SK-N-SH (cell line): ENCODE results near the gene NEGR1. TPM values are rescaled to one million over a fixed set of nuclear protein-coding genes. Genes with fewer than 3 reads are reported as not detected.
A peak's percentile ranks its signal among the peaks of the same experiment; 100 is the strongest.

Source experiments
- CTCF ChIA-PET: fragments of 300-600, 350-600 bp; formaldehyde crosslinking; extraction: SDS; loops from one replicate; lab custom pipeline; 2021; lab: Yijun Ruan, JAX
- POLR2A ChIA-PET: fragments of 350-600 bp; sonication (Branson Sonifier 250); formaldehyde crosslinking; extraction: SDS; loops from one replicate; lab custom pipeline; 2020; ENCODE audit warnings: antibody characterized with exemption, inconsistent platforms; lab: Yijun Ruan, JAX
- DNase-seq: peaks from one replicate; pipeline ENCODE4 v3.0.0; 2012
- H2AFZ ChIP-seq: fragments of 200-600 bp; sonication (generic); 2 replicates; pipeline ENCODE4 v1.8.1; 2016; ENCODE audit warnings: antibody characterized with exemption, mild to moderate bottlenecking, low read depth
- H3F3A ChIP-seq: fragments of 200-600 bp; sonication (generic); replicated peaks from 2 replicates; pipeline ENCODE3; 2016; ENCODE audit warnings: antibody characterized with exemption, mild to moderate bottlenecking; ENCODE audit not compliant: insufficient read depth
- H3K27ac ChIP-seq, 2 experiments: fragments of 200-500 bp in 1 of 2; fragments of 200-600 bp in 1 of 2; sonication (Bioruptor generic) in 1 of 2; sonication (generic), shearing (Covaris generic) in 1 of 2; 2 replicates each; pipeline versions ENCODE4 v1.5.1 to v1.6.1; 2014 to 2016; ENCODE audit warnings: low read depth in 2 of 2, inconsistent platforms in 1 of 2, low read length in 1 of 2, mild to moderate bottlenecking in 1 of 2, mixed read lengths in 1 of 2
- H3K27me3 ChIP-seq: fragments of 200-600 bp; sonication (generic), shearing (Covaris generic); 2 replicates; pipeline ENCODE4 v1.6.1; 2016; ENCODE audit warnings: mixed run types; ENCODE audit not compliant: insufficient read depth
- H3K36me3 ChIP-seq, 2 experiments: fragments of 200-500 bp in 1 of 2; fragments of 200-600 bp in 1 of 2; sonication (Bioruptor generic) in 1 of 2; sonication (generic) in 1 of 2; replicated peaks in 1 of 2; 2 replicates each; pipeline versions ENCODE3 to v1.5.1; 2014 to 2016; ENCODE audit warnings: low read length in 1 of 2, mild to moderate bottlenecking in 1 of 2; ENCODE audit not compliant: insufficient read depth in 2 of 2, control insufficient read depth in 1 of 2
- H3K4me1 ChIP-seq, 2 experiments: fragments of 200-500 bp in 1 of 2; fragments of 200-600 bp in 1 of 2; sonication (Bioruptor generic) in 1 of 2; sonication (generic), shearing (Covaris generic) in 1 of 2; 2 replicates each; pipeline versions ENCODE4 v1.5.1 to v1.6.1; 2014 to 2016; ENCODE audit warnings: low read depth in 1 of 2, low read length in 1 of 2, mixed run types in 1 of 2; ENCODE audit not compliant: insufficient read depth in 2 of 2, control insufficient read depth in 1 of 2
- H3K4me2 ChIP-seq: fragments of 200-600 bp; sonication (generic), shearing (Covaris generic); 2 replicates; pipeline ENCODE4 v1.6.1; 2017; ENCODE audit warnings: mixed run types
- H3K4me3 ChIP-seq, 2 experiments: fragments of 200-500 bp in 1 of 2; fragments of 200-600 bp in 1 of 2; sonication (Bioruptor generic) in 1 of 2; sonication (generic), shearing (Covaris generic) in 1 of 2; 2 replicates each; pipeline versions ENCODE4 v1.5.1 to v1.8.1; 2014 to 2016; ENCODE audit warnings: low read depth in 2 of 2, inconsistent platforms in 1 of 2, low read length in 1 of 2, mild to moderate bottlenecking in 1 of 2, mixed read lengths in 1 of 2, moderate library complexity in 1 of 2
- H3K79me2 ChIP-seq: fragments of 200-600 bp; sonication (generic); 2 replicates; pipeline ENCODE4 v1.8.1; 2017; ENCODE audit warnings: mild to moderate bottlenecking; ENCODE audit not compliant: insufficient read depth
- H3K9ac ChIP-seq: fragments of 200-600 bp; sonication (generic); 2 replicates; pipeline ENCODE4 v1.6.1; 2017; ENCODE audit warnings: mixed run types
- H3K9me2 ChIP-seq: fragments of 200-600 bp; sonication (generic); 2 replicates; pipeline ENCODE4 v1.6.1; 2017; ENCODE audit warnings: mixed run types
- H3K9me3 ChIP-seq: fragments of 200-600 bp; sonication (generic); 2 replicates; pipeline ENCODE4 v1.6.1; 2017; ENCODE audit warnings: mixed run types, mild to moderate bottlenecking, moderate library complexity
- H4K20me1 ChIP-seq: fragments of 200-600 bp; sonication (generic); 2 replicates; pipeline ENCODE4 v1.6.1; 2017; ENCODE audit warnings: mild to moderate bottlenecking, mixed run types; ENCODE audit not compliant: insufficient read depth
- EP300 ChIP-seq, 2 experiments: IDR thresholded peaks; 2 replicates each; pipeline versions ENCODE4 v1.4.0 to v1.6.1; 2012; ENCODE audit warnings: borderline replicate concordance in 1 of 2, low read depth in 1 of 2, low read length in 1 of 2
- EZH2phosphoT487 ChIP-seq: fragments of 200-600 bp; sonication (generic); IDR thresholded peaks from 2 replicates; pipeline ENCODE4 v1.6.1; 2017; ENCODE audit warnings: low read depth, mixed run types, mild to moderate bottlenecking, antibody characterized with exemption, moderate library complexity, borderline replicate concordance
- FOXJ3 ChIP-seq: sonication (generic); formaldehyde crosslinking; IDR thresholded peaks from 2 replicates; pipeline ENCODE4 v1.5.1; 2020; ENCODE audit warnings: mild to moderate bottlenecking, missing genetic modification reagents
- GABPA ChIP-seq: IDR thresholded peaks from 2 replicates; pipeline ENCODE4 v1.4.0; 2012; ENCODE audit warnings: low read depth, mild to moderate bottlenecking
- NFIC ChIP-seq: IDR thresholded peaks from 2 replicates; pipeline ENCODE4 v1.4.0; 2012; ENCODE audit warnings: borderline replicate concordance
- NRF1 ChIP-seq: IDR thresholded peaks from 2 replicates; pipeline ENCODE4 v1.6.1; 2012; ENCODE audit warnings: low read depth, mild to moderate bottlenecking, low read length
- POLR2AphosphoS5 ChIP-seq: IDR thresholded peaks from 2 replicates; pipeline ENCODE4 v1.6.1; 2012; ENCODE audit warnings: low read depth, low read length
- RCOR1 ChIP-seq: fragments of 150-350 bp; IDR thresholded peaks from 2 replicates; pipeline ENCODE4 v1.6.1; 2017; ENCODE audit warnings: antibody characterized with exemption, low read length
- RFX5 ChIP-seq: IDR thresholded peaks from 2 replicates; pipeline ENCODE4 v1.6.1; 2012; ENCODE audit warnings: mild to moderate bottlenecking, improper control_type of control experiment, low read length
- RXRA ChIP-seq: IDR thresholded peaks from 2 replicates; pipeline ENCODE4 v1.4.0; 2012; ENCODE audit warnings: low read depth, mild to moderate bottlenecking, borderline replicate concordance
- TAF1 ChIP-seq: IDR thresholded peaks from 2 replicates; pipeline ENCODE4 v1.6.1; 2012; ENCODE audit warnings: low read depth, mild to moderate bottlenecking, low read length, moderate library complexity, borderline replicate concordance
- TEAD4 ChIP-seq: IDR thresholded peaks from 2 replicates; pipeline ENCODE4 v1.4.0; 2012; ENCODE audit warnings: mild to moderate bottlenecking, borderline replicate concordance; ENCODE audit not compliant: insufficient read depth
- YY1 ChIP-seq: IDR thresholded peaks from 2 replicates; pipeline ENCODE4 v1.4.0; 2012; ENCODE audit warnings: low read depth, mild to moderate bottlenecking
- WGBS: methylation state at CpG from one replicate; pipeline ENCODE4 v1.1.6; 2017; ENCODE audit warnings: low lambda C conversion rate; 5-methylcytosine and 5-hydroxymethylcytosine counted together
- polyA plus RNA-seq, 3 experiments: library from polyadenylated mRNA; depleted of rRNA; stranded (reverse); fragments of >200 nt; gene quantifications; 2 replicates each; pipeline ENCODE4 v1.2.3, GENCODE V29; 2012
- TF ChIP-seq, protein P1 (sequence below): fragments of 200-600 bp; sonication (generic); IDR thresholded peaks from 2 replicates; pipeline ENCODE4 v1.6.1; 2017; ENCODE audit warnings: antibody characterized with exemption, mild to moderate bottlenecking, moderate library complexity
- TF ChIP-seq, protein P2 (sequence below): IDR thresholded peaks from 2 replicates; pipeline ENCODE4 v1.4.0; 2012; ENCODE audit warnings: low read depth, borderline replicate concordance
- TF ChIP-seq, protein P3 (sequence below): fragments of 150-350 bp; IDR thresholded peaks from 2 replicates; pipeline ENCODE4 v1.6.1; 2016; ENCODE audit warnings: mild to moderate bottlenecking, low read depth, low read length
- TF ChIP-seq, protein P4 (sequence below): IDR thresholded peaks from 2 replicates; pipeline ENCODE4 v1.4.0; 2012; ENCODE audit warnings: low read depth

The NEGR1 gene
- polyA plus RNA-seq, 1 of the 3 experiments (the other 2 are of a cell fraction), result 0.21 TPM

DNA sequence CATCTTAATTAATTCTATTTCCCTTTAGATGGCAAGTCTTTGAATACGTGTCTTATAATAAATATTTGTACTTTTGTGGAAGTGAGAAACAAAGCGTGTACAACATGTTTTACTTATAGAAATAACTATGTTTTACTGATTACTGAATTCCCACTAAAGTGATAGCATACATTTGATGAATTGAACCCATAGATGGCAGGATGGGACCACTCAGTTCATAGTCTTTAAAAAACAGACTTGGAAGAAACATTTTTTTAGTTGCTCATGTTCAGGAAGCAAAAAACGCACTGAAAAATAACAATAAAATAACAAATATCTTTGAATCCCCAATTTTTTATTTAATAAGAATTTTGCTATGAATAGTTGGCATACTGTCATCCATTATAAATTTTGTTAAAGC lies 694.4 kb downstream of the NEGR1 start (continued):
- TF ChIP-seq, protein P1, sequence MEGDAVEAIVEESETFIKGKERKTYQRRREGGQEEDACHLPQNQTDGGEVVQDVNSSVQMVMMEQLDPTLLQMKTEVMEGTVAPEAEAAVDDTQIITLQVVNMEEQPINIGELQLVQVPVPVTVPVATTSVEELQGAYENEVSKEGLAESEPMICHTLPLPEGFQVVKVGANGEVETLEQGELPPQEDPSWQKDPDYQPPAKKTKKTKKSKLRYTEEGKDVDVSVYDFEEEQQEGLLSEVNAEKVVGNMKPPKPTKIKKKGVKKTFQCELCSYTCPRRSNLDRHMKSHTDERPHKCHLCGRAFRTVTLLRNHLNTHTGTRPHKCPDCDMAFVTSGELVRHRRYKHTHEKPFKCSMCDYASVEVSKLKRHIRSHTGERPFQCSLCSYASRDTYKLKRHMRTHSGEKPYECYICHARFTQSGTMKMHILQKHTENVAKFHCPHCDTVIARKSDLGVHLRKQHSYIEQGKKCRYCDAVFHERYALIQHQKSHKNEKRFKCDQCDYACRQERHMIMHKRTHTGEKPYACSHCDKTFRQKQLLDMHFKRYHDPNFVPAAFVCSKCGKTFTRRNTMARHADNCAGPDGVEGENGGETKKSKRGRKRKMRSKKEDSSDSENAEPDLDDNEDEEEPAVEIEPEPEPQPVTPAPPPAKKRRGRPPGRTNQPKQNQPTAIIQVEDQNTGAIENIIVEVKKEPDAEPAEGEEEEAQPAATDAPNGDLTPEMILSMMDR, result peak; percentile 48
- TF ChIP-seq TAF1 (no peak), FOXJ3 (CRISPR knock-in tag) (no peak), RCOR1 (no peak), RFX5 (no peak)
- TF ChIP-seq, protein P2, sequence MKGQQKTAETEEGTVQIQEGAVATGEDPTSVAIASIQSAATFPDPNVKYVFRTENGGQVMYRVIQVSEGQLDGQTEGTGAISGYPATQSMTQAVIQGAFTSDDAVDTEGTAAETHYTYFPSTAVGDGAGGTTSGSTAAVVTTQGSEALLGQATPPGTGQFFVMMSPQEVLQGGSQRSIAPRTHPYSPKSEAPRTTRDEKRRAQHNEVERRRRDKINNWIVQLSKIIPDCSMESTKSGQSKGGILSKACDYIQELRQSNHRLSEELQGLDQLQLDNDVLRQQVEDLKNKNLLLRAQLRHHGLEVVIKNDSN, result no peak
- TF ChIP-seq, protein P3, sequence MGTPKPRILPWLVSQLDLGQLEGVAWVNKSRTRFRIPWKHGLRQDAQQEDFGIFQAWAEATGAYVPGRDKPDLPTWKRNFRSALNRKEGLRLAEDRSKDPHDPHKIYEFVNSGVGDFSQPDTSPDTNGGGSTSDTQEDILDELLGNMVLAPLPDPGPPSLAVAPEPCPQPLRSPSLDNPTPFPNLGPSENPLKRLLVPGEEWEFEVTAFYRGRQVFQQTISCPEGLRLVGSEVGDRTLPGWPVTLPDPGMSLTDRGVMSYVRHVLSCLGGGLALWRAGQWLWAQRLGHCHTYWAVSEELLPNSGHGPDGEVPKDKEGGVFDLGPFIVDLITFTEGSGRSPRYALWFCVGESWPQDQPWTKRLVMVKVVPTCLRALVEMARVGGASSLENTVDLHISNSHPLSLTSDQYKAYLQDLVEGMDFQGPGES, result no peak

DNA sequence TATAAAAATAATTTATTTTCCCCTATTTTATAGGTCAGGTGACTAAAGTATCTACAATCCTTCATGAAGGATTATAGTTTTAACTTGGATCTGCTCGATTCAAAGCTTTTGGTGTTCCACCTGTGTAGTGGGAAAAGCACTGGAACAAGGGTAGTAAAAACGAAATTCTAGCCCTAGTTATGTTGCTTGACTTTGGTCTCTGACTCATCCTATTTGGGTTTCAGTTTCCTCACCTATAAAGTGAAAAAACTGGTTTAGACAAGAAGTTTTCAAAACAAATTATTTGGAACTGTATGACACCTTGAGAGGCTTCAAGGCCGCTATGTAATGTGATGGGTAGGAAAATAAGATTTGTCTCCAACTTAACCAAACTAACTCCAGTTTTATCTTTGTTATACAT lies 696.3 kb downstream of the NEGR1 start:
- Histone ChIP-seq H4K20me1 (no peaks in the 10 kb centered on the region), H3K36me3 (no peaks in the 10 kb centered on the region), H3K27me3 (no peaks in the 10 kb centered on the region), H3K27ac (no peak overlapping the region), H3K9me2 (no peaks in the 10 kb centered on the region), H3K9me3 (no peaks in the 10 kb centered on the region), H3K4me2 (no peak overlapping the region), H2AFZ (no peak overlapping the region), H3F3A (no peaks in the 10 kb centered on the region), H3K4me3 (no peak overlapping the region), H3K9ac (no peak overlapping the region), H3K4me1 (peaks cover 0 to 5% of the 10 kb centered on the region in 2 experiments; a peak in 2 of 4 replicates), H3K79me2 (no peaks in the 10 kb centered on the region)
- CTCF ChIA-PET, result interaction anchor here (1.4 to 6.3 kb wide), 4 partner anchors 8 to 1037 kb away, joined by 3 to 55 read pairs (median 8); no protein-coding TSS in a partner anchor
- WGBS, result 49% methylated on average over 3 of the region's 3 CpGs
- no peak for DNase-seq
- TF ChIP-seq EP300 (IDR thresholded peaks at IDR 0.05; ENCODE audit: borderline replicate concordance in 1 of 2, low read depth in 1 of 2, low read length in 1 of 2), result no peak
- no peak for TF ChIP-seq TEAD4
- no peak for TF ChIP-seq GABPA
- no peak for TF ChIP-seq RXRA
- TF ChIP-seq EZH2phosphoT487, result no peak
- TF ChIP-seq, protein P1, result no peak
- TF ChIP-seq, protein P3, result no peak
- no peak for TF ChIP-seq YY1
- TF ChIP-seq NRF1, result no peak
- TF ChIP-seq RFX5, result no peak
- TF ChIP-seq NFIC, result no peak
- TF ChIP-seq TAF1, result no peak
- TF ChIP-seq POLR2AphosphoS5, result no peak
- TF ChIP-seq, protein P4, sequence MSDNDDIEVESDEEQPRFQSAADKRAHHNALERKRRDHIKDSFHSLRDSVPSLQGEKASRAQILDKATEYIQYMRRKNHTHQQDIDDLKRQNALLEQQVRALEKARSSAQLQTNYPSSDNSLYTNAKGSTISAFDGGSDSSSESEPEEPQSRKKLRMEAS, result no peak
- POLR2A ChIA-PET, result no interaction called here
